Activated naive CD4-positive, alpha-beta T cell treated with anti-CD3 and anti-CD28 coated beads, Interleukin-2, amount 50 U/mL, for 24 hours (primary cell): ENCODE data around the gene PNCK.
A peak's percentile ranks its signal among the peaks of the same experiment; 100 is the strongest.

Experiments used
- H3K27ac Mint-ChIP-seq: one replicate; pipeline ENCODE4 v1.8.0; 2021; ENCODE audit warnings: mild to moderate bottlenecking, mixed read lengths
- H3K27me3 Mint-ChIP-seq: one replicate; pipeline ENCODE4 v1.8.0; 2021; ENCODE audit warnings: mixed read lengths
- H3K36me3 Mint-ChIP-seq: one replicate; pipeline ENCODE4 v1.8.0; 2021; ENCODE audit warnings: mixed read lengths
- H3K4me1 Mint-ChIP-seq: one replicate; pipeline ENCODE4 v1.8.0; 2021; ENCODE audit warnings: mixed read lengths
- H3K4me3 Mint-ChIP-seq: one replicate; pipeline ENCODE4 v1.8.0; 2021; ENCODE audit warnings: mild to moderate bottlenecking, mixed read lengths
- H3K9me3 Mint-ChIP-seq: one replicate; pipeline ENCODE4 v1.8.0; 2021; ENCODE audit warnings: mixed read lengths

PNCK gene

GRCh38 chrX:153657161-153657560 is 16.5 kb downstream of the PNCK start:
- H3K4me3 Mint-ChIP-seq: no peak overlapping the region
- H3K9me3 Mint-ChIP-seq: no peaks in the 10 kb centered on the region
- H3K36me3 Mint-ChIP-seq: no peaks in the 10 kb centered on the region
- peaks cover 3% of the 10 kb centered on the region for H3K4me1 Mint-ChIP-seq
- no peaks in the 10 kb centered on the region for H3K27me3 Mint-ChIP-seq
- H3K27ac Mint-ChIP-seq: no peak overlapping the region

DNA sequence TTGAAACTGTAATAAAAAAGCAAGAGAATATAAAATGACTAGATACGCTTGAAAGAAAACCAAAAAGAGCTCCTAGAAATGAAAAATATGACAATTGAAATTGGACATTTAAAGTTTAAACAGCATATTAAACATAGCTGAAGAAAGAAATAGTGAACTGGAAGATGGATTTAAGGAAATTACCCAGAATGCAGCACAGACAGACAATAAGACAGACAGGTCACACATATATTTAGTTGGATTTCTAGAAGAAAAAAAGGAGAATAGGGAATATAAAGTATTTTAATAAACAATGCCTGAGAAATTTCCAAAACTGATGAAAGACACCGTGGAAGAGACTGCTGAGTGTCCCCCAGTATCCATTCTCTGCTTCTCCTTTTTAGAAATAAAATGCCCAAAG is 20.1 kb downstream of the PNCK start:
- H3K4me3 Mint-ChIP-seq: no peak overlapping the region
- no peaks in the 10 kb centered on the region for H3K9me3 Mint-ChIP-seq
- no peaks in the 10 kb centered on the region for H3K27me3 Mint-ChIP-seq
- H3K4me1 Mint-ChIP-seq: no peaks in the 10 kb centered on the region
- no peak overlapping the region for H3K27ac Mint-ChIP-seq
- H3K36me3 Mint-ChIP-seq: no peaks in the 10 kb centered on the region

- Mint-ChIP-seq H3K4me3 (no peak overlapping the region), H3K4me1 (no peaks in the 10 kb centered on the region), H3K36me3 (no peaks in the 10 kb centered on the region)
These were observed 22.0 kb downstream of the PNCK start for GRCh38 chrX:153651540-153652079.

DNA sequence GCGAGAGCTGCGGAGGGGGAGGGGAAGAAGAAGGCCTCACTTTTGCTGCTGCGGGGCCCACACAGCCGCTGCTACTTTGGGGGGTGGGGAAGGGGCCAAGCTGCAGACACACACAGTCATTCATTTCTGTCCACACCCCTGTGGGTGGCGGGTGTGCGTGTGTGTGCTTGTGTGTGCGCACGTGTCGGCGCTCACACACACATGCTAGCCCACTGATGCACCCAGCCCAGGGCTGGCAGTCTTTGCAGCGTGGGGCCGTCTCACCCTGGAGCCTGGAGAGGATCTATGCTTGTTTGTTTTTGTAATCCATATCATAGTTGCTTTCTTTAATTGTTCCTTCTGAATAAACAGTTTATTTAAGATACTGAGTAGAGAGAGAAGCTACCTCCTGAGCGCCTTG is 22.7 kb downstream of the PNCK start:
- Mint-ChIP-seq H3K27me3 (peaks cover 3% of the 10 kb centered on the region), H3K4me1 (no peaks in the 10 kb centered on the region), H3K9me3 (no peaks in the 10 kb centered on the region), H3K36me3 (no peaks in the 10 kb centered on the region), H3K4me3 (no peak overlapping the region), H3K27ac (no peak overlapping the region)

More at GRCh38 chrX:153651540-153652079, 22.0 kb downstream of the PNCK start:
- Mint-ChIP-seq H3K9me3 (no peaks in the 10 kb centered on the region), H3K27me3 (no peaks in the 10 kb centered on the region), H3K27ac (no peak overlapping the region)

GRCh38 chrX:153649915-153650782 is 23.5 kb downstream of the PNCK start:
- no peak overlapping the region for H3K4me3 Mint-ChIP-seq
- H3K27ac Mint-ChIP-seq: no peak overlapping the region
- H3K4me1 Mint-ChIP-seq: no peaks in the 10 kb centered on the region
- peaks cover 3% of the 10 kb centered on the region for H3K27me3 Mint-ChIP-seq
- H3K9me3 Mint-ChIP-seq: no peaks in the 10 kb centered on the region
- no peaks in the 10 kb centered on the region for H3K36me3 Mint-ChIP-seq

GRCh38 chrX:153649178-153649914 is 24.3 kb downstream of the PNCK start:
- Mint-ChIP-seq H3K27ac (no peak overlapping the region), H3K4me3 (no peak overlapping the region), H3K4me1 (no peaks in the 10 kb centered on the region), H3K36me3 (no peaks in the 10 kb centered on the region), H3K27me3 (peaks cover 6% of the 10 kb centered on the region), H3K9me3 (no peaks in the 10 kb centered on the region)

DNA sequence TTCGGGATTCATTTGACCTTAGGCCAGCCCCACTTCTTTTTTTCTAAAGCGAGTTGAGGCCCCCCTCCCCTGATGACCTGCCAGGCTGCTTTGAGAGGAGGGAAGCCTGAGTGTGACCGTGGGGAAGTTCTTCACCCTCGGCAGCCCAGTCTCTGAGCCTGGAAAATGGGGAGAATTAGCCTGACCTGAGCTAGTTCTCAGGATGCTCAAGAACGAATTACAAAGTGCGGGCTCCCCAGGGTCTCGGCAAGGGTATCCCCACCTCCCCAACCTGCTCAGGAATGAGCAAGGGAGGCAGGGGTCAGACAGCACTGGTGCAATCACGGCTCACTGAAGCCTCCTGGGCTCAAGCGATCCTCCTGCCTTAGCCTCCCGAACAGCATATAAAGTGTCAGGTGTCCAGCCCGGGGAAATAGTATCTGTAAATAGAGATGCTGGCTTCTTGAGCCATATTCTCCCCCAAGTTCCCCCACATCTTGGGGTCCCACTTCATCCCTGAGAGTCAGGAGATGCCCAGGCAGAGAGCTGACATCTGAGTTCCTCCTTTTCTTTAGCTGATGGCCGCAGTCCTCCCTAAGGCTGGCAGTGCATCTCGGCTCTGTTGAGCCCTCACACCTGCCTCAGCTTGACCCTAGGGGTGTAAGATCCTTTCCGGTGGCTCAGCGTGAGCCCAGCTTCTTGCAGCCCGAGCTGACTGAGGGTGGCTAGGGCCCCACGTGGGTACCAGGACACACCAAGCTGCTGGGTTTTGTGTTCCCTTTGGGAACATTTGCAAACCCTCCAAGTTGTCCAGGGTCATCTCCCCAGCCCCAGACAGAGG is 25.0 kb downstream of the PNCK start:
- H3K36me3 Mint-ChIP-seq: no peaks in the 10 kb centered on the region
- H3K4me1 Mint-ChIP-seq: no peaks in the 10 kb centered on the region
- H3K27ac Mint-ChIP-seq: no peak overlapping the region
- H3K4me3 Mint-ChIP-seq: no peak overlapping the region
- no peaks in the 10 kb centered on the region for H3K9me3 Mint-ChIP-seq
- H3K27me3 Mint-ChIP-seq: peaks cover 6% of the 10 kb centered on the region

DNA sequence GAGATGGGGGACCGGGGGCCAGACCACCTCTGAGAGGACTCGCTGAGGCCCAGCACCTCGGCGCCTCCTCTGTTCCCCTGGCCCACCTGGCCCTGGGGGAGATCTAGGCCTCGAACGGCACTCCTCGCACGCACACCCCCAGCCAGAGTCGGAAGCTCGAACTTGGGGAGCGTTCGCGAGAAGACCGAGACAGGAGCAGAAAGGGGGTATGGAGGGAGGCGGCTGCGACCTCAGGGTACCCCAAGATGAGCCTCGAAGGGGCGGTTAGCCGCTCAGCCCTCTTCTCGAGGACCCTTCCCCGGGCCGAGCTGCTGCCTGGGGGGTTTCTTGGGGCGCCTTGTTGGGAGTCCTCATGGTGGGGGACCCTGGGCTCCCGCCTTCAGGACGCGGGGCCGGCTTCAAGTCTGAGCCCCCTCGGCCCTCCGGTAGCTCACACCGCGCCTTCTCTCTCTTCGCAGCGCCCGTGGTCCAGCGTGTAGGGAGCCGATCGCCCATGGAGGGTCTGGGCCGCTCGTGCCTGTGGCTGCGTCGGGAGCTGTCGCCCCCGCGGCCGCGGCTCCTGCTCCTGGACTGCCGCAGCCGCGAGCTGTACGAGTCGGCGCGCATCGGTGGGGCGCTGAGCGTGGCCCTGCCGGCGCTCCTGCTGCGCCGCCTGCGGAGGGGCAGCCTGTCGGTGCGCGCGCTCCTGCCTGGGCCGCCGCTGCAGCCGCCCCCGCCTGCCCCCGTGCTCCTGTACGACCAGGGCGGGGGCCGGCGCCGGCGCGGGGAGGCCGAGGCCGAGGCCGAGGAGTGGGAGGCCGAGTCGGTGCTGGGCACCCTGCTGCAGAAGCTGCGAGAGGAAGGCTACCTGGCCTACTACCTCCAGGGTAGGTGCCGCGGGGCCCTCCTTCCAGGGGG is 25.9 kb downstream of the PNCK start:
- Mint-ChIP-seq H3K27ac (no peak overlapping the region), H3K36me3 (no peaks in the 10 kb centered on the region), H3K4me3 (peak overlapping the region; percentile 33), H3K9me3 (no peaks in the 10 kb centered on the region), H3K27me3 (peaks cover 9% of the 10 kb centered on the region), H3K4me1 (peaks cover 3% of the 10 kb centered on the region)

- peaks cover 10% of the 10 kb centered on the region for H3K27me3 Mint-ChIP-seq
- peaks cover 4% of the 10 kb centered on the region for H3K4me1 Mint-ChIP-seq
- H3K36me3 Mint-ChIP-seq: no peaks in the 10 kb centered on the region
- no peaks in the 10 kb centered on the region for H3K9me3 Mint-ChIP-seq
- H3K27ac Mint-ChIP-seq: no peak within 1 kb of the TSS
- H3K4me3 Mint-ChIP-seq: peak within 1 kb of the TSS; percentile 33
These were observed 26.8 kb downstream of the PNCK start, which contains the start of gene DUSP9 for GRCh38 chrX:153646620-153647373. Gene DUSP9 (plus strand): TSS chrX:153647203. CDS start chrX:153647954, 751 bp downstream.

DNA sequence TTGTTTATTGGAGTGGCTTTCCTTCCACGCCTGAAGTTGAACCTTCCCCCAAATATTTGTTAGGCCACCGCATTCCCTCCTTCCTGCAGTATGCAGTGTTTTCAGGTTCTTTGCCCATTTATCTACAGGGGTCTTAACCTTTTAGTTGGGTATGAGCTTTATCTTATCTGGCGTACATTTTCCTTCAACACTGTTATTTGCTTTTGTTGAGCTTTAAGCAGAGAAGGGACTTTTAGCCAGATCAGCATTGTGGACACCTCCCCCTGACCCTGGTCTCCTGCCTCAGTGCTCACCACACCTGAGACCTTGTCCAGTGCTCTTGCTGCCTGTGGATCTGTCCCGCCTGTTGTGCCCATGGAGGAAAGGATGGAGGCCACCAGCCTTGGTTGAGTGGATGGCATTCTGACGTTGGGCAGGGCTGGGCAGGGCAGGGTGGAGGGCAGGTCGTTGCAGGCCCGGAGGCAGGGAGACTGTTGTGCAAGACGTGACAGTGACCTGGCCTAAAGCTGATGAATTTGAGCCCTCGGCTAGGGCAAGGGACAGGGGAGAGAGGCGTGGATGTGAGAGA is 27.6 kb downstream of the PNCK start:
- H3K4me1 Mint-ChIP-seq: peaks cover 7% of the 10 kb centered on the region
- no peaks in the 10 kb centered on the region for H3K9me3 Mint-ChIP-seq
- H3K27me3 Mint-ChIP-seq: peaks cover 13% of the 10 kb centered on the region
- no peak overlapping the region for H3K27ac Mint-ChIP-seq
- H3K4me3 Mint-ChIP-seq: no peak overlapping the region
- no peaks in the 10 kb centered on the region for H3K36me3 Mint-ChIP-seq

- Mint-ChIP-seq H3K4me3 (no peak overlapping the region), H3K9me3 (no peaks in the 10 kb centered on the region), H3K27ac (no peak overlapping the region), H3K27me3 (peaks cover 15% of the 10 kb centered on the region), H3K4me1 (peaks cover 7% of the 10 kb centered on the region), H3K36me3 (no peaks in the 10 kb centered on the region)
These were observed 28.5 kb downstream of the PNCK start for GRCh38 chrX:153645151-153645550.

- no peak overlapping the region for H3K27ac Mint-ChIP-seq
- peak overlapping the region; percentile 15 for H3K4me3 Mint-ChIP-seq
- no peaks in the 10 kb centered on the region for H3K9me3 Mint-ChIP-seq
- H3K27me3 Mint-ChIP-seq: peaks cover 15% of the 10 kb centered on the region
- H3K4me1 Mint-ChIP-seq: peaks cover 7% of the 10 kb centered on the region
- no peaks in the 10 kb centered on the region for H3K36me3 Mint-ChIP-seq
These were observed 29.1 kb downstream of the PNCK start for GRCh38 chrX:153644356-153645125.
